ENCODE results near the gene CLDN9.

CLDN9 gene

DNA sequence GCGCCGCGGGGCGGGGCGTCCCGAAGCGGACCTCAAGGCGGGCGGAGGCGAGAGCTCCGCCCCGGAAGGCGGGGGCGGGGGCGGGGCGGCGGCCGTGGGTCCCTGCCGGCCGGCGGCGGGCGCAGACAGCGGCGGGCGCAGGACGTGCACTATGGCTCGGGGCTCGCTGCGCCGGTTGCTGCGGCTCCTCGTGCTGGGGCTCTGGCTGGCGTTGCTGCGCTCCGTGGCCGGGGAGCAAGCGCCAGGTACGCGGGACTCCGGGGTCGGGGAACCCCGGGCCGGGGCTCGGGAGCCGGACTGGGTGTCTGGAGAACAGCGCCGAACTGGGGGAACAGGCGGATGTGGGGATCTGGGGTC, 7.5 kb downstream of the CLDN9 start, which contains the start of gene TNFRSF12A:
TNFRSF12A (plus strand) TSS at position 122 of the 357 bp plus-strand sequence; CDS start at position 152, 30 bp downstream.
- DNase-seq: peak in 11 of 14 donors; percentile 19 to 66 (median 39)

- DNase-seq: peak in 8 of 14 donors; percentile 14 to 81 (median 38)
Measured at GRCh38 chr16:3020604-3021448, 8.1 kb downstream of the CLDN9 start.

- DNase-seq: peak in 6 of 14 donors; percentile 21 to 68 (median 46)
Measured at GRCh38 chr16:3021449-3022207, 8.9 kb downstream of the CLDN9 start.

- peak in 7 of 14 donors; percentile 14 to 83 (median 36) for DNase-seq
Measured at GRCh38 chr16:3022208-3022683, 9.5 kb downstream of the CLDN9 start.

DNA sequence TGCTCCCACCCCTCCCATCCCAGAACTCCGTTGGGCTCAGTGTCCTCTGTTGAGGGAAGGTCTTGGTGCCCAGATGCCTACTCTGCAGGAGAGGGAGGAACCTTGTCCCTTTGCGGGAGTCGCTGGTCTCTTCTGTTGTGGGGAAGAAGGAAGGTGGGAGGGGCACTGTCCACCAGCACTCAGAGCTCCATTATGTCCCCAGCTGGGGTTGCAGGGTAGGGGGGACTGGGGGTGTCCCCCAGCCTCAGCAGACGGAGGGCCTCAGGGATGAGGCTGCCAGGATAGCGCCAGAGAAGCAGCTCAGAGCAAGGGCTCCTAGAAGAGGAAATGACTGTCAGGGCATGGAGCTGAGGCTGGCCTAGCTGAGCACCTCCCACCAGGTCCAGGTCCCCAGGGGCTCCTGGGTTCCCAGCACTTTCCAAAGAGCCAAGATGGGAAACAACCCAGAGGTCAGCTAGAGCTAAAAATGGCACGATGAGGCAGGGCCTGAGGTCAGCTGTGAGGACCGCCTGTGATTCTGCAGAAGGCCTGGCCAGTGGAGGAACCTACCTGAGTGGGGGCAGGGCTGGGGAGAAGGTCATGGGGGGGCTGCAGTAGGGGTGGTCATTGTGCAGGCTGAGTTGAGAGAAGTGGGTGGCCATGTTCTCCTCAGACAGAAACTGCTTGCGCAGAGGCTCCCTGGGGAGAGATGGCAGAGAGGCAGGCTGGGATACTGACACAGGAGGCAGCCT, 10.1 kb downstream of the CLDN9 start:
- DNase-seq: no peak

DNA sequence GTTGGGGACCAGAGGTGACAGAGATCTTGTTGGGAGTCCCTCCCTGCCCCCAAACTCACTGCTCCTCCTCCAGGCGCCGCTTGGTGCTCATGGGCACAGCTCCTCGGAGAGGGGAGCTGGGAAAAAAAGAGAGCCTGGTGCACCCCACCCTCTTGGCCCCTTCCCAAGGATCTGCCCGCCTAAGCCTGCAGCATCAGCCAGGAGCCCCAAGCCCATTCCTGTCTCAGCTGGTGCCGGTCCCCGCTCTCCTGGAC, 10.6 kb downstream of the CLDN9 start:
- DNase-seq: peak in 7 of 14 donors; percentile 59 to 76 (median 67)

DNA sequence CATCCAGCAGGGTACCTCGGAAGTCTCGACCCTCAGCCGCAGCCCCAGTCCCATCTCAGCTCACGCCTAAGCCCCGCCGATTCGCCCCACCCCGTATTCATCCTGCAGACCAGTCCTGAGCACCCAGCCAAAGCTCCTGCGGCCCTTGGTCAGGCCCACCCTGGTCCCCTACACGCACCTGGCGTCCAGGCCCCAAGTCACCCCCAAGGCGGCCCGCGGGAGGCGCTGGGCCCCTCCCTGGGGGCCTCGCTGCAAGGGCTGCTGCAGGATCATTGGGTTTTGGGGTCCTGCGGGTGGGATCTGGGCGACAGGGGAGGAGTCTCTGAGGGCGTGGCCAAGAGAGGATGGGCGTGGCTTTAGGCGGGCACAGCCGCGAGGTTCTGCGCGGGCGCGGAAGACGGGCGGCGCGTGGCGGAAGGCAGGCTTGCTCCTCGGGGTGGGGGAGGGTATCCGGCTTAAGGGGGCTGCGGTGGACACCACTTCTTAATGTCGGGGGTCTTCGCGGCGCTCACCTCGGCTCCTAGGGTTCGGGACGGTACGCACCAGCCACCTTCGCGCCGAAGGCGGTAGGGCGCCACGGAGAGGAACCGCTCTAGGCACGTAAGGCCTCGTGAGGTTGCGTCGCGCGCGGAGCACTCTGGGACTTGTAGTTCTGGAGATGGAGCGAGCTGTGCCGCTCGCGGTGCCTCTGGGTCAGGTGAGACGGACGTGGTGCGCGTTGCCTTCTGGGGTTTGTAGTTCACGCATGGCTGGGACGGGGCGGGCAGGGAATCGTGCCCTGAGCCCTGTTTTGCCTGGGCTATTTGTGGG, 11.2 kb downstream of the CLDN9 start, which contains the start of the genes HCFC1R1 and THOC6:
HCFC1R1 (minus strand) TSS at position 274 of the 810 bp plus-strand sequence; CDS start at position 273, 1 bp downstream.
THOC6 (plus strand) TSS at position 367 of the 810 bp plus-strand sequence; CDS start at position 659, 292 bp downstream.
- peak; percentile 88 to 97 (median 94) for DNase-seq

GRCh38 chr16:3025032-3026002, 12.6 kb downstream of the CLDN9 start:
- DNase-seq: no peak

GRCh38 chr16:3026003-3026378, 13.3 kb downstream of the CLDN9 start:
- no peak for DNase-seq

DNA sequence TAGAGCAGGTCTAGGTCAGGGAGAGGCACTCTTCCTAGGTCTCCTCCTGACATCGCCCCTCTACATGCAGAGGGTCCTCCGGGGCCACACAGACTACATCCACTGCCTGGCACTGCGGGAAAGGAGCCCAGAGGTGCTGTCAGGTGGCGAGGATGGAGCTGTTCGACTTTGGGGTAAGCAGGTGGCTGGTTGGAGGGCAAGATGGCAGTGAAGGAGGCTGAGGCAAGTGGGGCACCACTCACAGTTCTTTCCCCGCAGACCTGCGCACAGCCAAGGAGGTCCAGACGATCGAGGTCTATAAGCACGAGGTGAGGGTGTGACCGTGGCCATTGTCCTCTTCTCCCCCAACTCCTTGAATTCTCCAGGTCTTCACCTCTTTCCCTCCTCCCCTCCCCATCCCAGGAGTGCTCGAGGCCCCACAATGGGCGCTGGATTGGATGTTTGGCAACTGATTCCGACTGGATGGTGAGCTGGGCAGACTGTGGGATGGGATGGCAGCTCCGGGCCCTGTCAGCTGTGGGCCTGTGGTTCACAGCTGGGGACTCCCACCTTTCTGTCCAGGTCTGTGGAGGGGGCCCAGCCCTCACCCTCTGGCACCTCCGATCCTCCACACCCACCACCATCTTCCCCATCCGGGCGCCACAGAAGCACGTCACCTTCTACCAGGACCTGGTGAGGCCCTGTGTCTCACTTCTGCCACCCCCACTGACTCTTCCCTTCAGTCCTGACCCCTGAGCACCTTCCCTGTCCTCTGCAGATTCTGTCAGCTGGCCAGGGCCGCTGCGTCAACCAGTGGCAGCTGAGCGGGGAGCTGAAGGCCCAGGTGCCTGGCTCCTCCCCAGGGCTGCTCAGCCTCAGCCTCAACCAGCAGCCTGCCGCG, 14.1 kb downstream of the CLDN9 start:
- no peak for DNase-seq

- no peak for DNase-seq
Measured at GRCh38 chr16:3027489-3027795, 14.7 kb downstream of the CLDN9 start.

DNA sequence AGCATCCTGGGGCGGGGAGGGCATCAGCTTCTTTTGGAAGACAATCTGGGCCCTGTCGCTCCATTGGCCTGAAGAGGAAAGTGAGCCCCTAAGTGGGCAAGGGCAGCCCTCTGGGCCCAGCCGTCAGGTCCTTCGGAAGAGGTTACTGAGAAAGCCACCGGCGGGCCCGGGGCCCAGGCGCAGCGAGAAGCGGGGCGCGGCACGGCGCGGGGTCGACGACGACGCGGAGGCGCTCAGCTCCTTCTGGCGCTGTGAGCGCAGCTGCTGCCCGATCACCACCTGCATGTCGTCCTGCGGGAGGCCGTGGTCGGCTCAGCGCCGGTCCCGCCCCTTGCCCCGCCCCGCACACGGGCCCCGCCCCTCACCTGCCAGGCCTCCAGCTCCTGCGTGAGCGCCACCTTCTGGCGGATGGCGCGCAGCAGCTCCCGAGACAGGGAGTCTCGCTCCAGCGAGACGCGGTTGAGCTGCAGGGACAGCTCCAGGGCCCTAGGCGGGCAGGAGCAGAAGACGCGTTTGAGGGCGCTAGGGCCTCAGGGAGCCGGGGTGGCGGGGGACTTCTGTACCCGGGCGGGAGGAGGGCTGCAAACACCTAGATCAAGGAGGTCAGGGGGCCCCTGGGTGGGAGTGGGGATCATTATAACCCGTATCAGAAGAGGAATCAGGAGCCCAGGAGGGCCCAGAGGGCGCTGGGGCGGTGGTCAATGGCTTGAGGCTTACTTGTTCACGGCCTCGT, 15.4 kb downstream of the CLDN9 start:
- peak in 8 of 14 donors; percentile 13 to 85 (median 36) for DNase-seq

GRCh38 chr16:3028716-3029319, 16.1 kb downstream of the CLDN9 start:
- DNase-seq: no peak

DNA sequence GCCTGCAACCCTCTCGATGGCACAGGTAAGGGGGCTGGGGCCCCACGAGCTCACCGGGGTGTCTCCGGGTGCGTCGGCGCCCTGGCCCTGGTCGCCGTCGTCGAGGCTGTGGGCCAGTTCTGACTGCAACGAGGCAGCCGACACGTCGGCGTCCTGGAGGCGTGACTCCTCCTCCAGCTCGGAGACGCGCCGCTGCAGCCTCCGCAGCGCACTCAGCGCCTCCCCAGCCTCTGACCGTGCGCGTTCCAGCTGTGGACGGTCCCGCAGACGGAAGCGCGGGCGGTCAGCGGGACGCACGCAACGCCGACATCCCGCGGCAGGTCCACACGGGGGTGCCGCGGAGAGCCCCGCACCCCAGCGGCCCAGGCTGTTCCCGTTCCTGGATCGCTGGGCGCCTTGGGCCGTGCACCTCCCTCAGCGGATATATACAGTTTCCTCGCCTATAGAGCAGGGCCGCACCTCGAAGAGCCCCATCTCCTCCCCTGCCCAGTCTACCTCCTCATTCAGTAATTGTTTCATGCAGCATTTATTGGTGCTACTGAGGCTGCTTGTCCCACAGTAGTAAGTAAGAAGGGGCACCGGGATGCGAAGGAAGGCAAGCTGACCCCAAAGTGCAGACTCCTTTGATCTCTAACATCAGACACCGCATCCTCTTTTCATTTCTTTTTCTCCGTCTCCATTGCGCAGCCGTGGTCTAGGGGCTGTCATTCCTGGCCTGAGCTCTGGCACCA, 16.9 kb downstream of the CLDN9 start:
- DNase-seq: no peak

DNA sequence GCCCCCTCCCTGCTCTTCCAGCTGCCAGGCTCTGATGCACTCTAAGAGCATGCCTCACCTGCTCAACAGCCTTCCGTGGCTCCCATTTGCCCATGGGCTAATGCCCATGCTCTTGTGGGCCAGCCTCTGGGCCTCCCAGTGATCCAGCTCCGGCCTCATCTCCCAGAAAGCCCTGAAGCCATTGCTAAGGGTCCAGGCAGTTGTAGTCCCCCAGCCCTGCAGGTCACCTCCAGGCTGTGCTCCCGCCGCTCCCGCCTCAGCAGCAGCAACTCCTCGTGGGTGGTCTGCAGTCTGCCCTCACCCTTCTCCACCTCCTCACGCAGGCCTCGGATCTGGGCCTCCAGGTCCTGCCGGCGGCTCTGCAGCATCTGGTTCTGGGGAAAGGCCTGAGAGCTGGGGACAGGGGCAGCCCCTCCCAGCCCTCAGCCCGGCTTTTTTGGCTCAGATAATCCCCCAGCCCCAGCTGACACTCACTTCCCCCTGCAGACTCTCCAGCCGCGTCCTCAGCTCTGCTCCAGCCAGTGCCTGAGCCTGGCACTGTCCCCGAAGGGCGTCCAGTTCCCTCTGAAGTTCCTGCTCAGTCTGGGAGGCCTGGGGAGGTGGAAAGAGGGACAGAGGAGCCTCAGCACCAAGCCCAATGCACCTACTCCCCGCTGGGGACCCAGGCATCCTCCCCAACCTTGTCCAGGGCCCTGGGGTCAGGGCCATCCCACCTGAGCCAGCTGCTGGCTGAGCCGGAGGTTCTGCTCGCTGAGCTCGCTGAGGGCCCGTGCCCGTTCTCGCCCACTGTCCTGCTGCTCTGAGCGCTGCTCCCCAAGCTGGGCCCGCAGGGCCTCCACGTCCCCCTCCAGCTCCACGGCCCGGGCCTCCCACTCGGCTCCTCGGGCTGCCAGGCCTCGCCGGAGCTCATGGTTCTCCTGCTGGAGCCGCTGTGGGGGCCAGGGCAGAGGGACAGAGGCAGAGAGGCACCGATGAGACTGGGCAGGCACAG, 17.8 kb downstream of the CLDN9 start:
- DNase-seq: no peak

DNA sequence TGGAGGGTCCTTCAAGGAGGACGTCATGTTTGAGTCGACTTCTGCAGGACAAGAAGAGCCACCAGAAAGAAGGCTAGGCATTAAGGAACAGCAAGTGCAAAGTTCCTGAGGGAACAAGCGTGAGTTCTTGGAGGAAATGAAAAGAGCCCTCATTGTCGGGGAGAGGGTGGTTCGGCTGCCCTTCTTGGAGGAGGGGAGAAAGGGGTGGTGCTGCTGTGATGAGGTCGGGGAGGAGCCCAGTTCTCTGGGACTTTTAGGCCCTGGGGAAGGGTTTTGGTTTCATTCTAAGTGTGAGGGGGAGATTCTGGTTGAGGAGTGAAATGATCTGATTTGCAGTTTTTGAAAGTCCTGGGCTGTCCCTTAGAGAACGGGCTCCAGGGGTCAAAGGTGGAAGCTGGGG, 19.9 kb downstream of the CLDN9 start:
- DNase-seq: no peak

Measured in C1 segment of cervical spinal cord (tissue), 14 donors.